Measurements from ENCODE around the gene FZD8.

The FZD8 gene

DNA sequence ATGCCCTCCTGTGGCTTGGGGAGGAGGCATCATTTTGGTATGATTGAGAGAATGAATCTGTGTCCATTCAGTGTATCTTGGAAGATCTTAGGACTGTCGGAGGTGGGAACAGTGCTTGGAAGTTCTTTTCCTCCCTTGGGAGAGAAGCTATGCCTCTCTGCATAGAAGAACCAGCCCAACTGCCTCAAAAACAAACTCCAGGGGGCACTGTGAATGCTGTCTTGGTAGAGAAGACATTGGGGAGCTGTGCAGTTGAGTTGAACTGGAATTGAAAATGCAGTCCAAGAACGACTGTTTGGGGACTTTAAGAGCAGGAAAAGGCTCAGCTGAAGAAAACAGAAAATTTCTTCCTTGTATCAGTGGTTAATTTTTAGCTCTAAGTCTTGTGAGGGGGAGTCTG lies 41.9 kb downstream of the FZD8 start:
- no peak for DNase-seq

DNA sequence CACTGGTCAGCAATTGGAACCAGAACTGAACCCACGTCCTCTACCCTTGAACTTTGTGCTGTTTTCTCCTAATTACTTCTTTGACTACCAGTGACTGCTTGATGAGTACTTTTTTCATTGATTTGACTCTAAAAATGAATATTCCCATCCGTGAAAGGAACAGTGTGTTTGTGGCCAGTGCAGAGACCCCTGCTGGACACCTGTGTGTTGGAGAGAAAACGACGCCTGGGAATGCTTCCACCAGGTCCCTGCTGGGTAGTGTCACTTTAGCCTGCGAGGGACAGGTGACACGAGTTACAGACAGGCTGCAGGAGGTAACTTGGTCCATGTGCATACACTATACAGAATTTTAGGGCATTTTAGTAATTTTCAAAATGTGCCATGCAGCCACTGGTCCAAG lies 43.7 kb downstream of the FZD8 start:
- no peak for DNase-seq

GRCh38 chr10:35595106-35595505 lies 47.0 kb downstream of the FZD8 start:
- no peak for DNase-seq

DNA sequence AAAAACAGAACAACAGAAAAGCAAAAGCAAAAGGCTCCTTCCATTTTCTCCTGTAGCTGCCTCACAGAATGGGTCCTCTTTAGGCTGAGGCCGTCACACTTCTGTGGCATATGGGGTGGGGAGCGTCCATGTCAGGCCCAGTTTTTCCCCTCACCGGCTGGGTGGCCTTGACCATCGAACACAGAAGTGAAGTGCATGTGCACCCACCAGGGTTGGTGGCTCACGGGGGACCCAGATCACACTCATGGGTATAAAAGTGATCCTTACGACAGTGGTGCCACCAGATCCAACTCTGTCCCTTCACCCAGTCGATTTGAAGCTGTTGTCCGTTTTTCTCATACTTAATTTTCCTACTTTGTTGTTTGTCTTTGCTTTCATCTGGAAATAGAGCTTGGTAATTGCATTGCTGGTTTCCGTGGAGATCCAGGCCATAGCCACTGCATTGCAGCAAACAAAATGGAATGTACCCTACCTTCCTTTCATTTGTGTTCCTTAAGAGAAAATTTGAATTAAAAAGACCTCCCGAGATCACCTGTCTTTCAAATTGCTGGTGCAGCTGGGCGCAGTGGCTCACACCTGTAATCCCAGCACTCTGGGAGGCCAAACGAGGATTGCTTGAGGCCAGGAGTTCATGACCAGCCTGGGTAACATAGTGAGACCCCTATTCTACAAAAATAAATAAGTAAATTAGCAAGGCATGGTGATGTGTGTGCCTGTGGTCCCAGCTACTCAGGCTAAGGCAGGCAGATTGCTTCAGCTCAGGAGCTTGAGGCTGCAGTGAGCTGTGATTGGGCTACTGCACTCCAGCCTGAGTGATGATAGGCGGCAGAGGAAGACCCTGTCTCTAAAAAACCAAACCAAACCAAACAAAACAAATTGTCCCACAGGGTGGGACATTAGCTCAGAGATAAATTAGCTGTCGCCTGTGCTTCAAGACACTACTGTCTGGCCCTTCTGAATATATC lies 47.7 kb downstream of the FZD8 start:
- no peak for DNase-seq

DNA sequence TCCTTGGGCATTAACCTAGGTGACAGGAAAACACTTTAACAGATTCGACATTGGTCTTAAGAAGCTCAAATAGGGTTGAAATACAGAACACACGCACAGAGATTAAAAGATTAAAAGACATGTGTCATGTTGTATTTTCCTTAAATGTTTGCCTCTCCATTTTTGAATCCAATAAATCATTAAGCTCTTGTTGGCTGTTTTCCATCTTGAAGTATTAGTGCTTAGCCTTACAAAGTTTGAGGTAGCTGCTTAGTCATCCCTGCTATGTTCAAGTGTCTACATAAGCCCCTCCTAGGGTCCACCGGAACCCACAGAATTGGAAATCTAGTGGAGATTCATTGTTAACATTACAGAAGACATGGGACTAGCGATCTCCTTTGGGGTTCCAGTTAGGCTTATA lies 49.7 kb downstream of the FZD8 start:
- no peak for DNase-seq

- no peak for DNase-seq
Observed at GRCh38 chr10:35588836-35589235, 53.3 kb downstream of the FZD8 start.
